Colon (tissue), 2 donors: ENCODE results near the gene C2CD2L.
"Not testable (repeated sequence)": the region's sequence is repeated elsewhere in the genome, so short reads cannot be mapped to it uniquely, and the experiment has no call there.

ENCODE experiments used
- FAIRE-seq: peaks from 2 replicates; lab custom pipeline; 2012; peaks lifted over from hg19 to GRCh38; lab: Jason Lieb, UNC
- donor health status: control.
- donor health status: control.

C2CD2L gene

DNA sequence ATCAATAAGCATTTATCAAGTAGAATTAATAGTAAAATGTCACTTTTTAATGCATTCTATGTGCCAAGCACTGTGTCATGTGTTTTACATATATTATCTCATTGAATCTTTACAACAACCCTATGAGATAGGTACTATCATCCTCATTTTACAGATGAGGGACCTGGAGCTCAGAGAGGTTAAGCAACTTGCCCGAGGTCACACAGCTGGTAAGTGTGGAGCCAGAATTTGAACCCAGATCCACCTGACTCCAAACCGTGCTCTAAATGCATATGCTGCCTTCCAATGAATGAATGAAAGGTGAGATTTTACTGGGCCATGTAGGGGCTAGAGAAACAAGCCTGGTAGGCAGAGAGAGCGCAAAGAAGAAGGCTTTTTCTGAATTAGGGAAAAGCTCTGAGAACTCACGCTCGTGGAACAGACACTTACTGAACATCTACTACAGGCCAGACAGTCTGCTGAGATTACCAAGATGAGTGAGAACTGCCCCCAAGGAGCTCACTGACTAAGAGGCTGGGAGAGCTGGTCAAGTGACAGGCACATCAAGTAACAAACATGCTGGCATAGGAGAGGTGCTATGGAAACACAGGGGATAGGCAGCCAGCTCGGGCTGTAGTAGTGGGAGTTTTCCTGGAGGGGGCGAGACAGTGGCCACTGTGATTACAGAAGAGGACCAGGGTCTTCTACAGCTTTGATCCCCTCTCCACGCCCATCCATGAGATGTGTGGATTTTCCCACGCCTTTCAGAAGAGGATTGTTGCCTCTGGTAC is 46.1 kb downstream of the C2CD2L start:
- FAIRE-seq = no peak

DNA sequence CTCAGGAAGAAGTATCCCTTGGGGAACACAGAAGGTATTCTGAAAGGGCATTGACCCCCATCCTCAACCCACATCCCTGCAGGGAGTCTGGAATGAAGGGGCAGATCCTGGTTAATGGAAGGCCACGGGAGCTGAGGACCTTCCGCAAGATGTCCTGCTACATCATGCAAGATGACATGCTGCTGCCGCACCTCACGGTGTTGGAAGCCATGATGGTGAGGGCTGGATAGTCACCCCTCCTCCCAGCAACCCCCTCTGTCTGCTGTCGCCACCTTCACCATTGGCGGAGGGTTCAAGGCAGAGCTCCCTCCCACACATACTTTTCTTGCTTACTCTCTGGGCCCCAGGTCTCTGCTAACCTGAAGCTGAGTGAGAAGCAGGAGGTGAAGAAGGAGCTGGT is 47.0 kb downstream of the C2CD2L start:
- no peak for FAIRE-seq

DNA sequence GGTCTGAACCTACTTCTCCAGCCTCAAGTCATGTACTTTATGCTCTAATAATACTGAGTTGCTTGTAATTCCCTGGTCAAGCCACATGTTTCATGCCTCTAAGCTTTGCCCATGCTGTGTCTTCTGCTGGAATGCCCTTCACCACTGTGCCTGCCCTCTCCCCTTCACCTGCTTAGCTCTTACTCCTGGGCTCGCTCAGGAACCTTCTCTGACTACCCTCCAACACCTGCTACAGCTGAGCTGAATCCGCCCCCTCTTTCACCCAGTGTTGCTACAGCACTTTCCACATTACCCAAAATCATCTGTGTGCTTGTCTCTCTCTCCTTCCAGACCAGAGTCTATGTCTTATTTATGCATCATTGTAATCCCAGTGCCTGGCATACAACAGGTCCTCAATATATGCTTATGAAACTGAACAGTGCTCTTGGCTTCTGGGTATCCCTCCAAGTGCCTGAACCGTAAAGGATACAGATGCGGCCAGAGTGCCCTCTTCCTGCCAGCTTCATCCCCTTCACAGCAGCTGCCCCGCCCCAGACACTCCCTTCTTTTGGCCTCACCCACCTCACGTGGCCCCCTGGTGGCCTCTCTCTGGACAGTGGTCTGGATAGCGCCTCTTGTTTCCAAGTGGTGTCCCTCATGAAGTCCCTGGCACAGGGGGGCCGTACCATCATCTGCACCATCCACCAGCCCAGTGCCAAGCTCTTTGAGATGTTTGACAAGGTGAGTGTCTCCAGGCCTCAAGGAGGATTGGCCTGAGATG is 48.8 kb downstream of the C2CD2L start:
- FAIRE-seq = no peak

DNA sequence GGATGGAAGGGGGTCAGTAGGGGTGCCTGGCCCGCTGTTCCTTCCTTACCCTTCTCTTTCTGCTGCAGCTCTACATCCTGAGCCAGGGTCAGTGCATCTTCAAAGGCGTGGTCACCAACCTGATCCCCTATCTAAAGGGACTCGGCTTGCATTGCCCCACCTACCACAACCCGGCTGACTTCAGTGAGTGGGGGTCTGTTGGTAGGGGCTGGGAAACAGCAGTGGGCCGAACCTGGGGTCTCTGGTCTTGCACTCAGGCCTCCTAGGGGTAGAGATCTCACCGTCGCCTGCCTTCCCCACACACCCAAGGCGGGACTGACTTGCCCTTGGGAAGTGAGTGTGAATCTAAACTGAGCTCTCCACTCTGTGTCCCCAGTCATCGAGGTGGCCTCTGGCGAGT is 49.4 kb downstream of the C2CD2L start:
- no peak for FAIRE-seq

DNA sequence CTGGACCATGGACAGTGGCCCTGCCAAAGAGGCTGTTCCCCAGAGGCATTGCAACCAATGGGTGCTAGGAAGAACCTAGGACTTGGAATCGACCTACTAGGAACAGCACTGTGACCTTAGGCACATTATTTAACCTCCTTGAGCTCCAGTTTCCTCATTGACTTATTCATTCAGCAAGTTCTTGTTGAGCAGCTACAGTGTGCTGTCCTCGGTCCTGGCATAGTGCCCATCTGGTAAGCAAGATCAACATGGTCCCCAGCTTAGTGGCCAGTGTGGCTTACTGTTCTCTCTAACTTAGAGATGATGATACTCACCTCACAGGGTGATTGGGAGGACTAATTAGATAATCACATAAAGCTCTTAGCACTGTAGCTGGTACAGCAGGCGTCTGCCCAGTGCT is 49.9 kb downstream of the C2CD2L start:
- FAIRE-seq = no peak

DNA sequence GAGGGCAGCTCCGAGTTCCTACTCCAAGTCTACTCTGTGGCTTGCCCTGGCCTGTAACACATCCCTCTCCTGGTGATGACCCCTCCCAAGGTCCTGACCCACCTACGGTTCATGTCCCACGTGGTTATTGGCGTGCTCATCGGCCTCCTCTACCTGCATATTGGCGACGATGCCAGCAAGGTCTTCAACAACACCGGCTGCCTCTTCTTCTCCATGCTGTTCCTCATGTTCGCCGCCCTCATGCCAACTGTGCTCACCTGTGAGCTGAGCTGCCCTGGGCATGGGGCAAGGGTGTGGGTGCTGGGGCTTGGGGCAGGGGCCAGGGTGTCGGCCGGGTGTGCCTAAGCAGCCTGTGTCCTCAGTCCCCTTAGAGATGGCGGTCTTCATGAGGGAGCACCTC is 51.3 kb downstream of the C2CD2L start:
- FAIRE-seq = no peak

DNA sequence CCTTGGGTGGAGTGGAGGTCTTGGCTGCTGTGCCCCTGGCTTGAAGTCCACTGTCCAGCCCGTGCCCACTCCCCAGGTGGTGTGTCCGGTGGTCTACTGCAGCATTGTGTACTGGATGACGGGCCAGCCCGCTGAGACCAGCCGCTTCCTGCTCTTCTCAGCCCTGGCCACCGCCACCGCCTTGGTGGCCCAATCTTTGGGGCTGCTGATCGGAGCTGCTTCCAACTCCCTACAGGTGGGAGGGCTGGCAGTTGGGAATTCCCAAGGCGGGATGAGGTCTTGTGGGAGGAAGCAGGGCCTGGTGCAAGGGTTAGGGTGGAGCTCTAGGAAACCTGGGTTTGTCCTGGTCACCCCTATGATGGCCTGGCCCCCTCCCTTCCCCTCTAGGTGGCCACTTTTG is 53.0 kb downstream of the C2CD2L start:
- no peak for FAIRE-seq

DNA sequence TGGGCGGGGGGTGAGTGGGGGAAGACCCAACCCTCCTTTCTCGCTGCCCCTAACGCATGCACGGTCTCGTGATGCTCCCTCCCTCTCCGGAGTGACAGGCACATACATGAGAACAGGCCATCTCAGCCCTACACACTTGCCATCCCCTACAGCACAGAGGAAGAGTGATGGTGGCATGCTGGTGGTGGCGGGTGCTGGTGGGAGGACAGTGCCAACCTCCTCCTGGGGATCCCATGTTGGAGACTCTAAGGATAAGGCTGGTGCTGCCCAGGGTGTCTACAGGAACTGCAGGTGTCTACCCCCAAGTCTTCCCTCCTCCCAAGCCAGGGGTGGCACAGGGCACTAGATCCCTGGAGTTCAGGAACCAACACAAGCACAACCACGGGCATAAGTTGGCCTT is 54.7 kb downstream of the C2CD2L start:
- FAIRE-seq = no peak

DNA sequence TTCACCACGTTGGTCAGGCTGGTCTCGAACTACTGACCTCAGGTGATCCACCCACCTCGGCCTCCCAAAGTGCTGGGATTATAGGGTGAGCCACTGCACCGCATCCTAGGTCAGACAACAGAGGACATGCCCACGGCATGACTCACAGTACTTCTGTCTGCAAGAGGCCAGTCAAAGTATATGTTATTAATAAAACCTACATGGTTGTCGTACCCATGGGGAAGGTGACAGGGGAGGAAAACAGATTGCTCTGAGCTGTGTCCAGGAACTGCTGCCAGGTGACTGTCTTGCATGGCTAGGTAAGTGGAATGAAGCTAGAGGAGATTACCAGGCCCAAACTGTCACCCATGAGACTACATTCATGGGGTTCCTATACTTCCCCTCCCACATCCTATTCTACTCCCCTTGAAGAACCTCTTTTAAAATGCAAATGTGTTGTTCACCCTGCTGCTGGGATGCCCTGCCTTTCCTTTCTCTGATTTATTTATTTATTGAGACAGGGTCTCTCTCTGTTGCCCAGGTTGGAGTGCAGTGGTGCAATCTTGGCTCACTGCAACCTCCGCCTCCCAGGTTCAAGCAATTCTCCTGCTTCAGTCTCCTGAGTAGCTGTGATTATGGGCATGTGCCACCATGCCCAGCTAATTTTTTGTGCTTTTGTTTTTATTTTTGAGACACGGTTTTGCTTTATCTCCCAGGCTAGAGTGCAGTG is 59.4 kb downstream of the C2CD2L start:
- no peak for FAIRE-seq

DNA sequence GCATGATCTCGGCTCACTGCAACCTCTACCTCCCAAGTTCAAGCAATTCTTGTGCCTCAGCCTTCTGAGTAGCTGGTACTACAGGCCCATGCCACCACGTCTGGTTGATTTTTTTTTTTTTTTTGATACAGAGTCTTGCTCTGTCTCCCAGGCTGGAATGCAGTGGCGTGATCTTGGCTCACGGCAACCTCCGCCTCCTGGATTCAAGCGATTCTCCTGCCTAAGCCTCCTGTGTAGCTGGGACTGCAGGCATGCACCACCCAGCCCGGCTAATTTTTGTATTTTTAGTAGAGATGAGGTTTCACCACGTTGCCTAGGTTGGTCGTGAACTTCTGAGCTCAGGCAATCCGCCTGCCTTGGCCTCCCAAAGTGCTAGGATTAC is 59.9 kb downstream of the C2CD2L start:
- not testable (repeated sequence) for FAIRE-seq

DNA sequence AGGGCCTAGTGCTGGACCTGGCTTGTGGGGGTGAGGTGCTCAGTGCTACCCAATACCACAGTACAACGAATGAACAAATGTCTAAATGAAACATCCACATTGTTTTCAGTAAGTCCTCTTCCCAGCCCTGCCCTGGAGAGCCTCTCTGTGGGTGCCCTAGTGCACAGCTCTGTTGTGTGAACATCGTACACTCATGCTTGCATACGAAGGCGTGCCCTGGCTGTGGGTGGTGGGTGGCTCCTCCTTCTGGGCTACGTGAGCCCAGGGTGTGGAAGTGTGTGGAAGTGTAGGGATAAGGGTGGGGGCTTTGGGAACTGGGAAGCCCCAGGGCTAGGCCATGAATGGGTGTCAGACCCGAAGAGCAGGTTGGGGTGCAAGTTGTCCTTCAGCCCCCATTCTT is 60.8 kb downstream of the C2CD2L start:
- FAIRE-seq = no peak
